A204.1 (cell line): ENCODE results near the gene MRGPRD.

ENCODE experiments used
- FAIRE-seq: peaks from 2 replicates; lab custom pipeline; 2012; peaks lifted over from hg19 to GRCh38; lab: Jason Lieb, UNC

The MRGPRD gene

DNA sequence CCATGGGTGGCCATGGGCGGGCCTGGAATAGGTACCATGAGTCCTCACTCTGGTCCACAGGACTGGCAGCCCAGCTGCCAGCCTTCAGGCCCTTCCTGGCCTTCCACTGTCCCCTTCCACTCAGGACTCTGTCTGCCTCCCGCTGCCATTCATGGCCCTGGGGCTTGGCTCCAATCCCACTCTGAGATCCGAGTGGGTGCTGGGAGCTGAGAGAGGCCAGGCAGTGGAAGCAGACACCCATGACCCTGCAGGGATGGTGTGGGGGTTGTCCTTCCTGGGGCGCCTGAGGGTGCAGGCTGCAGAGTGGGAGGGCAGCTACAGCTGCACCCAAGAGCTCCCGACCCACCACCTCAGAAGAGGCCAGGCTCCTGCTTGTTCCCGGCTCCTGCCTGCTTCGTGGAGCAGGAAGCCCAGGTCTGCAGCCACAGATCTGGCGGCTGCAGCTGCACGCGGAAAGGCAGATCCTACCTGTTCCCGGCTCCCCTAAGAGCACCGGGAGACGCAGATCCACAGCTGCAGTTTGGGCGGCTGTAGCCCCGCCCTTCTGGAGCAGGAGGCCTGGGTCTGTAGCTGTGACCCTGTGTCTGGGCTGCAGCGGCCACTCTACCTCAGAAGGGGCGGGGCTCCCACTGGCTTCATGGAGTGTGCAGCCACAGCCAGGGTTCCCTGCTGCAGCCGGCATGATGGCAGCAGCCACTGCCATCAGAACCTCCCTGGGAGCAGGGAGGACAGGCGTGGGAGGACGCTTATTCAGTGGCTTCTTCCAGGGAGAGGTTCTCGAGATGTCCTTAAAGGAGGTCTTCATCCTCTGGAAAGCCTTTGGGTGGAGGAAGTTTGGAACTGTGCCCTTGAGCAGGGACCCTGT, 49.6 kb downstream of the MRGPRD start:
- no peak for FAIRE-seq
